ENCODE results near the gene ZNF784.

Gene ZNF784

DNA sequence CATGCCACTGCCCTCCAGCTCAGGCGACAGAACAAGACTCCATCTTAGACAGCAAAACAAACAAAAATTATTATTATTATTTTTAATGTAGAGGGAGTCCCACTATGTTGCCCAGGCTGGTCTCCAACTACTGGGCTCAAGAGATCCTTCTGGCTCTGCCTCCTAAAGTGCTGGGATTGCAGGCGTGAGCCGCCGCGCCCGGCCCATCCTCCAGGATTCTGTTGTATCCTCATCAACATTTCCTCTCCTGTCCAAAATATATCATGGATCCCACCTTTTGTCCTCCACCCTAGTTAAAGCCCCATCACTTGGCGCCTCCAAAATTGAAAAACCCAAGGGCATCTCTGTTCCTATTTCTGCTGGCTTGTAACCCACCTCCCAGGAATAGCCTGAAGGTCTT is 1.2 kb downstream of the ZNF784 start:
- Histone ChIP-seq H3K14ac (ENCODE audit: low read length in 2 of 2) (no peak overlapping the region), H4K8ac (ENCODE audit: low read length) (no peak overlapping the region), H3K9me3 (ENCODE audit: control insufficient read depth, low read length) (no peaks in the 10 kb centered on the region), H2AK5ac (ENCODE audit: low read length, severe bottlenecking) (no peak overlapping the region), H3K9ac (ENCODE audit: low read length) (no peak overlapping the region), H3K18ac (ENCODE audit: low read depth in 1 of 2, low read length in 2 of 2) (no peak overlapping the region), H3K23ac (ENCODE audit: low read length in 2 of 2) (no peak overlapping the region), H2BK120ac (ENCODE audit: low read depth, low read length) (no peak overlapping the region), H2AFZ (ENCODE audit: low read depth, low read length) (no peak overlapping the region), H3K4me3 (ENCODE audit: insufficient read depth in 1 of 2, low read depth in 1 of 2, low read length in 2 of 2) (no peak overlapping the region), H3K4me1 (ENCODE audit: control insufficient read depth, insufficient read depth, low read depth, low read length) (peaks cover 7% of the 10 kb centered on the region), H4K91ac (ENCODE audit: low read length) (no peak overlapping the region), H2BK5ac (ENCODE audit: low read depth, low read length, poor library complexity, severe bottlenecking) (no peak overlapping the region), H3K4ac (ENCODE audit: low read depth in 1 of 2, low read length in 2 of 2) (no peak overlapping the region), H3K4me2 (ENCODE audit: low read length, poor library complexity, severe bottlenecking) (no peak overlapping the region), H2BK12ac (ENCODE audit: low read length in 2 of 2) (no peak overlapping the region), H3K27me3 (ENCODE audit: control insufficient read depth in 1 of 2, insufficient read depth in 1 of 2, low read length in 2 of 2) (no peaks in the 10 kb centered on the region), H3K27ac (ENCODE audit: low read length, poor library complexity, severe bottlenecking) (no peak overlapping the region), H3K36me3 (ENCODE audit: control insufficient read depth in 1 of 2, insufficient read depth in 2 of 2, low read depth in 1 of 2, low read length in 2 of 2) (peaks cover 8 to 27% of the 10 kb centered on the region in 2 experiments), H2BK15ac (ENCODE audit: low read depth, poor library complexity, severe bottlenecking) (no peak overlapping the region), H3K79me1 (replicated peaks; ENCODE audit: low read length, poor library complexity, severe bottlenecking) (peaks cover 20% of the 10 kb centered on the region)
- no peak for DNase-seq
- WGBS: 96% methylated on average over 6 of the region's 7 CpGs

DNA sequence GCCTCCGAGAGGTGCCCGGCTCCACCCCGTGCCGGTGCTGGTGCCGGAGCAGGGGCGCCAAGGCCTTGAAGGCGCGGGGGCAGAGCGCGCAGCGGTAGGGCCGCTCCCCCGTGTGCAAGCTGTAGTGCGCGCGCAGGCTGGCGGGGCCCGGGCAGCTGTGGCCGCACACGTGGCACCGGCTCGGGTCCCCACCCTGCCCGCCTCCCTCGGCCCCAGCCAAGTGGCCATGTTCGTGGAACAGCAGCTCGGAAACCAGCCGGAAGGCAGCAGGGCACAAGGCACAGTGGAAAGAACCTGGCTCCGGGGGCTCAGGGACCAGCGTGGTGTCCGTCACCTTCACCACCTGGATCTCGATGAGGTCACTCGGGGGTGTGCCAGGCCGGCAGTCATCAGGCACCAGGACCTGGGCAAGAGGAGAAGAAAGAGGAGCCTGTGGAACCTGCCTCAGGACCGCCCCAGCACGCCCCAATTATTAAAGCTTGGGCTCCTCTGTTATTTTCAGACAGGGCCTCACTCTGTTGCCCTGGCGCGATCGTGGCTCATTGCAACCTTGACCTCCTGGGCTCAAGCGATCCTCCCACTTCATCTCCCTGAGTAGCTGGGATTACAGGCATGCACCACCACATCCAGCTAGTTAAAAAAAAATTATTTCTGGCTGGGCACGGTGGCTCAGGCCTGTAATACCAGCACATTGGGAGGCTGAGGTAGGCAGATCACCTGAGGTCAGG is 2.0 kb downstream of the ZNF784 start:
- Histone ChIP-seq H2AFZ (ENCODE audit: low read depth, low read length) (no peak overlapping the region), H3K4ac (ENCODE audit: low read depth in 1 of 2, low read length in 2 of 2) (no peak overlapping the region), H3K4me3 (ENCODE audit: insufficient read depth in 1 of 2, low read depth in 1 of 2, low read length in 2 of 2) (no peak overlapping the region), H2BK120ac (ENCODE audit: low read depth, low read length) (no peak overlapping the region), H2BK5ac (ENCODE audit: low read depth, low read length, poor library complexity, severe bottlenecking) (no peak overlapping the region), H2BK12ac (ENCODE audit: low read length in 2 of 2) (no peak overlapping the region), H3K4me2 (ENCODE audit: low read length, poor library complexity, severe bottlenecking) (no peak overlapping the region), H2BK15ac (ENCODE audit: low read depth, poor library complexity, severe bottlenecking) (no peak overlapping the region), H3K27me3 (ENCODE audit: control insufficient read depth in 1 of 2, insufficient read depth in 1 of 2, low read length in 2 of 2) (no peaks in the 10 kb centered on the region), H3K14ac (ENCODE audit: low read length in 2 of 2) (no peak overlapping the region), H3K9me3 (ENCODE audit: control insufficient read depth, low read length) (no peaks in the 10 kb centered on the region), H2AK5ac (ENCODE audit: low read length, severe bottlenecking) (no peak overlapping the region), H3K79me1 (replicated peaks; ENCODE audit: low read length, poor library complexity, severe bottlenecking) (peaks cover 20% of the 10 kb centered on the region), H4K91ac (ENCODE audit: low read length) (no peak overlapping the region), H3K23ac (ENCODE audit: low read length in 2 of 2) (no peak overlapping the region), H4K8ac (ENCODE audit: low read length) (no peak overlapping the region), H3K18ac (ENCODE audit: low read depth in 1 of 2, low read length in 2 of 2) (no peak overlapping the region), H3K4me1 (ENCODE audit: control insufficient read depth, insufficient read depth, low read depth, low read length) (peaks cover 7% of the 10 kb centered on the region), H3K9ac (ENCODE audit: low read length) (no peak overlapping the region), H3K36me3 (ENCODE audit: control insufficient read depth in 1 of 2, insufficient read depth in 2 of 2, low read depth in 1 of 2, low read length in 2 of 2) (peaks cover 12 to 32% of the 10 kb centered on the region in 2 experiments), H3K27ac (ENCODE audit: low read length, poor library complexity, severe bottlenecking) (no peak overlapping the region)
- no peak for DNase-seq
- 96% methylated on average over 40 of the region's 40 CpGs for WGBS

DNA sequence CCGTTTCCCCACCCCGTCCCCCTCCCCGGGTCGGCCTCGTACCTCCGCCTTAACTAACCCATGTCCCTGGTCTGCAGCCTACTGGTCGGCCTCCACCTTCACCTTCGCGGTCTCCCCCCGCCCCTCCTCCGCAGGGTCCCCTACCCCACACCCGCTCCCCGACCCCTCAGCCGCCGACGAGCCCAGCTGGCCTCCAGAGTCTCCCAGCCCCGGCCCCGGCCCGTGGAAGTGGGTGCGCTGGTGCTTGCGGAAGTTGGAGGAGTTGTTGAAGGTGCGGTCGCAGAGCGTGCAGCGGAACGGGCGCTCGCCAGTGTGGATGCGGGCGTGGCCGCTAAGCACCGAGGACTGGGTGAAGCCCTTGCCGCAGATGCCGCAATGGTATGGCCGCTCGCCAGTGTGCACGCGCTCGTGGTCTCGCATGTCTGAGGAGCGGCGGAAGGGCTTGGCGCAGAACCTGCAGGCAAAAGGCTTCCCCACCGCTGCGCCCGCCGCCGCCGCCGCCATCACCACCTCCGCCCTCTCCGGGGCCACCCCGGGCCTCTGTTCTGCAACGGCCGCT is 2.6 kb downstream of the ZNF784 start:
- Histone ChIP-seq H3K9me3 (ENCODE audit: control insufficient read depth, low read length) (no peaks in the 10 kb centered on the region), H2BK5ac (ENCODE audit: low read depth, low read length, poor library complexity, severe bottlenecking) (no peak overlapping the region), H3K23ac (ENCODE audit: low read length in 2 of 2) (no peak overlapping the region), H4K8ac (ENCODE audit: low read length) (no peak overlapping the region), H3K36me3 (ENCODE audit: control insufficient read depth in 1 of 2, insufficient read depth in 2 of 2, low read depth in 1 of 2, low read length in 2 of 2) (peaks cover 17 to 39% of the 10 kb centered on the region in 2 experiments), H2AFZ (ENCODE audit: low read depth, low read length) (no peak overlapping the region), H3K4me1 (ENCODE audit: control insufficient read depth, insufficient read depth, low read depth, low read length) (peaks cover 7% of the 10 kb centered on the region), H3K79me1 (replicated peaks; ENCODE audit: low read length, poor library complexity, severe bottlenecking) (peaks cover 25% of the 10 kb centered on the region), H3K9ac (ENCODE audit: low read length) (no peak overlapping the region), H3K18ac (ENCODE audit: low read depth in 1 of 2, low read length in 2 of 2) (no peak overlapping the region), H2BK120ac (ENCODE audit: low read depth, low read length) (no peak overlapping the region), H4K91ac (ENCODE audit: low read length) (no peak overlapping the region), H3K4me2 (ENCODE audit: low read length, poor library complexity, severe bottlenecking) (no peak overlapping the region), H3K4me3 (ENCODE audit: insufficient read depth in 1 of 2, low read depth in 1 of 2, low read length in 2 of 2) (no peak overlapping the region), H3K27me3 (ENCODE audit: control insufficient read depth in 1 of 2, insufficient read depth in 1 of 2, low read length in 2 of 2) (no peaks in the 10 kb centered on the region), H3K27ac (ENCODE audit: low read length, poor library complexity, severe bottlenecking) (no peak overlapping the region), H3K14ac (ENCODE audit: low read length in 2 of 2) (no peak overlapping the region), H3K4ac (ENCODE audit: low read depth in 1 of 2, low read length in 2 of 2) (no peak overlapping the region), H2BK12ac (ENCODE audit: low read length in 2 of 2) (no peak overlapping the region), H2BK15ac (ENCODE audit: low read depth, poor library complexity, severe bottlenecking) (no peak overlapping the region), H2AK5ac (ENCODE audit: low read length, severe bottlenecking) (no peak overlapping the region)
- DNase-seq: no peak
- 96% methylated on average over 55 of the region's 55 CpGs for WGBS

DNA sequence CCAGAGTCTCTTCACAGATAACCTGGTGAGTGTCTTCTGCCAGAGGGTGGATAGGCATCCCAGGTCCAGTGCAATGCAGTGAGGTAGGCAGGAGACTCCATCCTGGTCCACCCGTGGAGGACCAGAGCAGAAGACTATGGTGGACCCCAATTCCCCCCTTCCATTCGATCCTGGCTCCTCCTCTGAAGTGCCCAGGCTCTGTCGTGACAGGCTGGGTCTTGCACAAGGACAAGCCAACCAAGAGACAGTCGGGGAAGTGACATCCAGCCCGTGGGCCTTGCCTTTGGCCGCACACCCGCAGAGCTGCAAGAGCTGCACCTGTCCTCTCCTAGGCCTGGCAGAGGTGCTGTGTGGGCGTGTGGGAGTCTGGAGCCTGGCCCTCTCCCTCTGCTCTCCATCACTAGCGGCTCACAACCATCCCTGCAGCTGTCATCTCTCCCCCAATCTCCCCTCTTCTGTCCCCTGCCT is 3.1 kb downstream of the ZNF784 start:
- no peak overlapping the region for H3K9ac ChIP-seq (ENCODE audit: low read length)
- H3K23ac ChIP-seq (ENCODE audit: low read length in 2 of 2): no peak overlapping the region
- no peak overlapping the region for H3K18ac ChIP-seq (ENCODE audit: low read depth in 1 of 2, low read length in 2 of 2)
- H2AK5ac ChIP-seq (ENCODE audit: low read length, severe bottlenecking): no peak overlapping the region
- no peak for DNase-seq
- no peak overlapping the region for H3K14ac ChIP-seq (ENCODE audit: low read length in 2 of 2)
- H4K8ac ChIP-seq (ENCODE audit: low read length): no peak overlapping the region
- peaks cover 30% of the 10 kb centered on the region for H3K79me1 ChIP-seq (replicated peaks; ENCODE audit: low read length, poor library complexity, severe bottlenecking)
- H3K4me2 ChIP-seq (ENCODE audit: low read length, poor library complexity, severe bottlenecking): no peak overlapping the region
- H2BK15ac ChIP-seq (ENCODE audit: low read depth, poor library complexity, severe bottlenecking): no peak overlapping the region
- H3K27ac ChIP-seq (ENCODE audit: low read length, poor library complexity, severe bottlenecking): no peak overlapping the region
- H2BK5ac ChIP-seq (ENCODE audit: low read depth, low read length, poor library complexity, severe bottlenecking): no peak overlapping the region
- H3K36me3 ChIP-seq (ENCODE audit: control insufficient read depth in 1 of 2, insufficient read depth in 2 of 2, low read depth in 1 of 2, low read length in 2 of 2): peaks cover 22 to 44% of the 10 kb centered on the region in 2 experiments
- no peak overlapping the region for H2BK120ac ChIP-seq (ENCODE audit: low read depth, low read length)
- peaks cover 8% of the 10 kb centered on the region for H3K4me1 ChIP-seq (ENCODE audit: control insufficient read depth, insufficient read depth, low read depth, low read length)
- no peak overlapping the region for H3K4me3 ChIP-seq (ENCODE audit: insufficient read depth in 1 of 2, low read depth in 1 of 2, low read length in 2 of 2)
- H2AFZ ChIP-seq (ENCODE audit: low read depth, low read length): no peak overlapping the region
- no peak overlapping the region for H3K4ac ChIP-seq (ENCODE audit: low read depth in 1 of 2, low read length in 2 of 2)
- WGBS: 96% methylated on average over 9 of the region's 9 CpGs
- H3K9me3 ChIP-seq (ENCODE audit: control insufficient read depth, low read length): no peaks in the 10 kb centered on the region
- H3K27me3 ChIP-seq (ENCODE audit: control insufficient read depth in 1 of 2, insufficient read depth in 1 of 2, low read length in 2 of 2): no peaks in the 10 kb centered on the region
- no peak overlapping the region for H4K91ac ChIP-seq (ENCODE audit: low read length)
- H2BK12ac ChIP-seq (ENCODE audit: low read length in 2 of 2): no peak overlapping the region

Measured in mesenchymal stem cell (in vitro differentiated cells and primary cell).